SK-N-SH (cell line): ENCODE results near the gene UBB. TPM values are rescaled to one million over a fixed set of nuclear protein-coding genes. Genes with fewer than 3 reads are reported as not detected.

Source experiments
- CTCF ChIA-PET: fragments of 300-600, 350-600 bp; formaldehyde crosslinking; extraction: SDS; loops from one replicate; lab custom pipeline; 2021; lab: Yijun Ruan, JAX
- POLR2A ChIA-PET: fragments of 350-600 bp; sonication (Branson Sonifier 250); formaldehyde crosslinking; extraction: SDS; loops from one replicate; lab custom pipeline; 2020; ENCODE audit warnings: antibody characterized with exemption, inconsistent platforms; lab: Yijun Ruan, JAX
- DNase-seq: peaks from one replicate; pipeline ENCODE4 v3.0.0; 2012
- H2AFZ ChIP-seq: fragments of 200-600 bp; sonication (generic); 2 replicates; pipeline ENCODE4 v1.8.1; 2016; ENCODE audit warnings: antibody characterized with exemption, mild to moderate bottlenecking, low read depth
- H3F3A ChIP-seq: fragments of 200-600 bp; sonication (generic); replicated peaks from 2 replicates; pipeline ENCODE3; 2016; ENCODE audit warnings: antibody characterized with exemption, mild to moderate bottlenecking; ENCODE audit not compliant: insufficient read depth
- H3K27ac ChIP-seq, 2 experiments: fragments of 200-500 bp in 1 of 2; fragments of 200-600 bp in 1 of 2; sonication (Bioruptor generic) in 1 of 2; sonication (generic), shearing (Covaris generic) in 1 of 2; 2 replicates each; pipeline versions ENCODE4 v1.5.1 to v1.6.1; 2014 to 2016; ENCODE audit warnings: low read depth in 2 of 2, inconsistent platforms in 1 of 2, low read length in 1 of 2, mild to moderate bottlenecking in 1 of 2, mixed read lengths in 1 of 2
- H3K27me3 ChIP-seq: fragments of 200-600 bp; sonication (generic), shearing (Covaris generic); 2 replicates; pipeline ENCODE4 v1.6.1; 2016; ENCODE audit warnings: mixed run types; ENCODE audit not compliant: insufficient read depth
- H3K36me3 ChIP-seq, 2 experiments: fragments of 200-500 bp in 1 of 2; fragments of 200-600 bp in 1 of 2; sonication (Bioruptor generic) in 1 of 2; sonication (generic) in 1 of 2; replicated peaks in 1 of 2; 2 replicates each; pipeline versions ENCODE3 to v1.5.1; 2014 to 2016; ENCODE audit warnings: low read length in 1 of 2, mild to moderate bottlenecking in 1 of 2; ENCODE audit not compliant: insufficient read depth in 2 of 2, control insufficient read depth in 1 of 2
- H3K4me1 ChIP-seq, 2 experiments: fragments of 200-500 bp in 1 of 2; fragments of 200-600 bp in 1 of 2; sonication (Bioruptor generic) in 1 of 2; sonication (generic), shearing (Covaris generic) in 1 of 2; 2 replicates each; pipeline versions ENCODE4 v1.5.1 to v1.6.1; 2014 to 2016; ENCODE audit warnings: low read depth in 1 of 2, low read length in 1 of 2, mixed run types in 1 of 2; ENCODE audit not compliant: insufficient read depth in 2 of 2, control insufficient read depth in 1 of 2
- H3K4me2 ChIP-seq: fragments of 200-600 bp; sonication (generic), shearing (Covaris generic); 2 replicates; pipeline ENCODE4 v1.6.1; 2017; ENCODE audit warnings: mixed run types
- H3K4me3 ChIP-seq, 2 experiments: fragments of 200-500 bp in 1 of 2; fragments of 200-600 bp in 1 of 2; sonication (Bioruptor generic) in 1 of 2; sonication (generic), shearing (Covaris generic) in 1 of 2; 2 replicates each; pipeline versions ENCODE4 v1.5.1 to v1.8.1; 2014 to 2016; ENCODE audit warnings: low read depth in 2 of 2, inconsistent platforms in 1 of 2, low read length in 1 of 2, mild to moderate bottlenecking in 1 of 2, mixed read lengths in 1 of 2, moderate library complexity in 1 of 2
- H3K79me2 ChIP-seq: fragments of 200-600 bp; sonication (generic); 2 replicates; pipeline ENCODE4 v1.8.1; 2017; ENCODE audit warnings: mild to moderate bottlenecking; ENCODE audit not compliant: insufficient read depth
- H3K9ac ChIP-seq: fragments of 200-600 bp; sonication (generic); 2 replicates; pipeline ENCODE4 v1.6.1; 2017; ENCODE audit warnings: mixed run types
- H3K9me2 ChIP-seq: fragments of 200-600 bp; sonication (generic); 2 replicates; pipeline ENCODE4 v1.6.1; 2017; ENCODE audit warnings: mixed run types
- H3K9me3 ChIP-seq: fragments of 200-600 bp; sonication (generic); 2 replicates; pipeline ENCODE4 v1.6.1; 2017; ENCODE audit warnings: mixed run types, mild to moderate bottlenecking, moderate library complexity
- H4K20me1 ChIP-seq: fragments of 200-600 bp; sonication (generic); 2 replicates; pipeline ENCODE4 v1.6.1; 2017; ENCODE audit warnings: mild to moderate bottlenecking, mixed run types; ENCODE audit not compliant: insufficient read depth
- ELF1 ChIP-seq: IDR thresholded peaks from 2 replicates; pipeline ENCODE4 v1.4.0; 2012
- NRF1 ChIP-seq: IDR thresholded peaks from 2 replicates; pipeline ENCODE4 v1.6.1; 2012; ENCODE audit warnings: low read depth, mild to moderate bottlenecking, low read length
- POLR2AphosphoS5 ChIP-seq: IDR thresholded peaks from 2 replicates; pipeline ENCODE4 v1.6.1; 2012; ENCODE audit warnings: low read depth, low read length
- SIN3A ChIP-seq: IDR thresholded peaks from 2 replicates; pipeline ENCODE4 v1.6.1; 2012; ENCODE audit warnings: low read depth, mild to moderate bottlenecking, low read length, moderate library complexity, borderline replicate concordance
- ZBTB33 ChIP-seq: IDR thresholded peaks from 2 replicates; pipeline ENCODE4 v1.4.0; 2012; ENCODE audit warnings: low read depth, borderline replicate concordance
- WGBS: methylation state at CpG from one replicate; pipeline ENCODE4 v1.1.6; 2017; ENCODE audit warnings: low lambda C conversion rate; 5-methylcytosine and 5-hydroxymethylcytosine counted together
- polyA plus RNA-seq, 3 experiments: library from polyadenylated mRNA; depleted of rRNA; stranded (reverse); fragments of >200 nt; gene quantifications; 2 replicates each; pipeline ENCODE4 v1.2.3, GENCODE V29; 2012

The UBB gene
- polyA plus RNA-seq, 1 of the 3 experiments (the other 2 are of a cell fraction): 2,693 TPM

- no peak for TF ChIP-seq POLR2AphosphoS5
- no peak for TF ChIP-seq SIN3A
- no peak for TF ChIP-seq ZBTB33
- no peak for TF ChIP-seq ELF1
- no peak for TF ChIP-seq NRF1
- ChIA-PET CTCF (interaction anchor here (1.4 kb wide), 1 partner anchor 9 kb away, joined by 4 read pairs; no protein-coding TSS in a partner anchor), POLR2A (no interaction called here)
Measured at GRCh38 chr17:16432017-16432416, 51.1 kb downstream of the UBB start.

More at GRCh38 chr17:16432017-16432416, 51.1 kb downstream of the UBB start:
- Histone ChIP-seq H3K4me2 (no peak overlapping the region), H3K9ac (no peak overlapping the region), H3K4me1 (peaks cover 0 to 6% of the 10 kb centered on the region in 2 experiments; a peak in 1 of 4 replicates), H3K79me2 (no peaks in the 10 kb centered on the region), H3K27ac (no peak overlapping the region), H3K9me2 (no peaks in the 10 kb centered on the region), H4K20me1 (no peaks in the 10 kb centered on the region), H3K27me3 (no peaks in the 10 kb centered on the region), H3K9me3 (no peaks in the 10 kb centered on the region), H3K4me3 (no peak overlapping the region), H2AFZ (no peak overlapping the region), H3K36me3 (no peaks in the 10 kb centered on the region), H3F3A (no peaks in the 10 kb centered on the region)
- no peak for DNase-seq
- WGBS: 89% methylated on average over 9 of the region's 15 CpGs

Other genes starting within 250 kb of the UBB start
- gene NCOR1, start 165.6 kb upstream of the UBB start, polyA plus RNA-seq (2012; rRNA removed): 42.1 and 43.0 TPM in 2 replicates
- gene PIGL, start 163.9 kb upstream of the UBB start, polyA plus RNA-seq (2012; rRNA removed): 34.0 and 58.0 TPM in 2 replicates
- 92.3 and 97.7 TPM in 2 replicates for gene CENPV, start 27.6 kb upstream of the UBB start, polyA plus RNA-seq (2012; rRNA removed)
- 10.5 and 11.0 TPM in 2 replicates for gene TRPV2, start 34.5 kb downstream of the UBB start, polyA plus RNA-seq (2012; rRNA removed)
- 1.2 and 1.3 TPM in 2 replicates for gene LRRC75A, start 111.1 kb downstream of the UBB start, polyA plus RNA-seq (2012; rRNA removed)
- gene ZNF287, start 188.1 kb downstream of the UBB start, polyA plus RNA-seq (2012; rRNA removed): 6.1 and 6.6 TPM in 2 replicates